ENCODE results near the gene SH3YL1.
A peak's percentile ranks its signal among the peaks of the same experiment; 100 is the strongest.

The SH3YL1 gene

GRCh38 chr2:281381-281780 lies 17.5 kb upstream of the SH3YL1 start:
- no peak for DNase-seq

GRCh38 chr2:280650-281110 lies 16.8 kb upstream of the SH3YL1 start:
- DNase-seq: no peak

GRCh38 chr2:279956-280649 lies 16.3 kb upstream of the SH3YL1 start:
- DNase-seq: no peak

GRCh38 chr2:279366-279765 lies 15.5 kb upstream of the SH3YL1 start:
- DNase-seq: no peak

- DNase-seq: no peak
Observed at GRCh38 chr2:278927-279320, 15.1 kb upstream of the SH3YL1 start.

GRCh38 chr2:278312-278926 lies 14.6 kb upstream of the SH3YL1 start:
- no peak for DNase-seq

- no peak for DNase-seq
Observed at GRCh38 chr2:275466-275865, 11.6 kb upstream of the SH3YL1 start.

- no peak for DNase-seq
Observed at GRCh38 chr2:274503-274902, 10.7 kb upstream of the SH3YL1 start.

GRCh38 chr2:273333-273732 lies 9.5 kb upstream of the SH3YL1 start:
- DNase-seq: no peak

GRCh38 chr2:271917-272316 lies 8.1 kb upstream of the SH3YL1 start:
- DNase-seq: no peak

- no peak for DNase-seq
Observed at GRCh38 chr2:270861-271260, 7.0 kb upstream of the SH3YL1 start.

- no peak for DNase-seq
Observed at GRCh38 chr2:269356-270030, 5.7 kb upstream of the SH3YL1 start.

- no peak for DNase-seq
Observed at GRCh38 chr2:268323-268722, 4.5 kb upstream of the SH3YL1 start.

GRCh38 chr2:264493-265468 lies 949 bp upstream of the SH3YL1 start, which contains the start of gene ACP1:
TSS of gene ACP1 (plus strand) at chr2:264947. CDS start at chr2:264965, 18 bp downstream.
- peak; percentile 90 for DNase-seq

GRCh38 chr2:263022-263738 lies 652 bp downstream of the SH3YL1 start:
- no peak for DNase-seq

GRCh38 chr2:262117-262516 lies 1.7 kb downstream of the SH3YL1 start:
- DNase-seq: no peak

GRCh38 chr2:260507-261161 lies 3.2 kb downstream of the SH3YL1 start:
- DNase-seq: no peak

GRCh38 chr2:259789-260331 lies 4.0 kb downstream of the SH3YL1 start:
- DNase-seq: no peak

GRCh38 chr2:258933-259332 lies 4.9 kb downstream of the SH3YL1 start:
- DNase-seq: no peak

- no peak for DNase-seq
Observed at GRCh38 chr2:257842-258241, 6.0 kb downstream of the SH3YL1 start.

- DNase-seq: no peak
Observed at GRCh38 chr2:257429-257828, 6.4 kb downstream of the SH3YL1 start.

Data from fibroblast of skin of back (primary cell).